HG03460 (cell line): ENCODE data around the gene MB21D2.

Experiments used
- ATAC-seq: cut with Tn5 transposase; IDR thresholded peaks from one replicate; pipeline ENCODE4 v1.9.1; 2021; ENCODE audit not compliant: unreplicated experiment

The MB21D2 gene

GRCh38 chr3:192835818-192836815, 81.5 kb downstream of the MB21D2 start:
- ATAC-seq, result no peak

GRCh38 chr3:192834428-192834827, 83.2 kb downstream of the MB21D2 start:
- ATAC-seq, result no peak

GRCh38 chr3:192833177-192833890, 84.3 kb downstream of the MB21D2 start:
- no peak for ATAC-seq

GRCh38 chr3:192831801-192832347, 85.8 kb downstream of the MB21D2 start:
- no peak for ATAC-seq

GRCh38 chr3:192831111-192831644, 86.5 kb downstream of the MB21D2 start:
- no peak for ATAC-seq

GRCh38 chr3:192830291-192831110, 87.2 kb downstream of the MB21D2 start:
- ATAC-seq, result no peak

GRCh38 chr3:192827863-192828594, 89.6 kb downstream of the MB21D2 start:
- ATAC-seq, result no peak

- no peak for ATAC-seq
Measured at GRCh38 chr3:192827208-192827607, 90.4 kb downstream of the MB21D2 start.

- ATAC-seq, result no peak
Measured at GRCh38 chr3:192826214-192827006, 91.2 kb downstream of the MB21D2 start.

- no peak for ATAC-seq
Measured at GRCh38 chr3:192825657-192826200, 91.9 kb downstream of the MB21D2 start.

- no peak for ATAC-seq
Measured at GRCh38 chr3:192825216-192825615, 92.4 kb downstream of the MB21D2 start.

GRCh38 chr3:192824313-192824712, 93.3 kb downstream of the MB21D2 start:
- no peak for ATAC-seq

- ATAC-seq, result no peak
Measured at GRCh38 chr3:192821161-192821560, 96.5 kb downstream of the MB21D2 start.

- no peak for ATAC-seq
Measured at GRCh38 chr3:192820161-192820560, 97.5 kb downstream of the MB21D2 start.

- peak; percentile 60 for ATAC-seq
Measured at GRCh38 chr3:192819001-192819569, 98.6 kb downstream of the MB21D2 start.

- no peak for ATAC-seq
Measured at GRCh38 chr3:192818126-192818525, 99.5 kb downstream of the MB21D2 start.

GRCh38 chr3:192817506-192817905, 100.2 kb downstream of the MB21D2 start:
- no peak for ATAC-seq

GRCh38 chr3:192817053-192817452, 100.6 kb downstream of the MB21D2 start:
- no peak for ATAC-seq
